Body of pancreas (tissue), 4 donors: ENCODE measurements around the gene ARFIP2.

Source experiments
- POLR2A ChIP-seq, 3 donors: fragments of 450-650 bp; IDR thresholded peaks; one replicate each; pipeline ENCODE4 v1.6.1; 2016; ENCODE audit warnings: antibody characterized with exemption in 3 of 3, mild to moderate bottlenecking in 2 of 3
- TF ChIP-seq, protein P1 (sequence below), 7 experiments: fragments of 450-650 bp in 4 of 7; fragments of 200-600 bp in 3 of 7; sonication (generic) in 3 of 7; IDR thresholded peaks; one replicate each; pipeline ENCODE4 v1.5.1; 2016 to 2019; ENCODE audit warnings: antibody characterized with exemption in 7 of 7

DNA sequence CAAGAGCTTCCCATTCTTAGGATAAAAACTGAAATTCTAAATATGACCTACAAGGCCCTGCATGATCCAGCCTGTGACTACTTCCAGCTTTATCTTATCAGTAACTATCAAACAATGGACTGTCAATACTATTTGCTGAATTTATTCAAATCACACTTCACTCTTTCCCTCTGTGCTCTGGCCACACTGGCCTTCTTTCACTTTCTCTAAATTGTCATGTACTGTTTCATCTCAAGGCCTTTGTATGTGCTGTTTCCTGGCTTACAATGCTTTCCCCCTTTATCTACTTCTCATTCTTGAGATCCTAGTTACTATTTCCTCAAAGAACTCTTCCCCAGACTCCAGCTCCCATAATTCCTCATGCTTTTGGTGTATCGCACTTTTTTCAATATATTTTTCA lies 5.8 kb upstream of the ARFIP2 start:
- no peak for TF ChIP-seq POLR2A (IDR thresholded peaks at IDR 0.05)
- TF ChIP-seq, protein P1, sequence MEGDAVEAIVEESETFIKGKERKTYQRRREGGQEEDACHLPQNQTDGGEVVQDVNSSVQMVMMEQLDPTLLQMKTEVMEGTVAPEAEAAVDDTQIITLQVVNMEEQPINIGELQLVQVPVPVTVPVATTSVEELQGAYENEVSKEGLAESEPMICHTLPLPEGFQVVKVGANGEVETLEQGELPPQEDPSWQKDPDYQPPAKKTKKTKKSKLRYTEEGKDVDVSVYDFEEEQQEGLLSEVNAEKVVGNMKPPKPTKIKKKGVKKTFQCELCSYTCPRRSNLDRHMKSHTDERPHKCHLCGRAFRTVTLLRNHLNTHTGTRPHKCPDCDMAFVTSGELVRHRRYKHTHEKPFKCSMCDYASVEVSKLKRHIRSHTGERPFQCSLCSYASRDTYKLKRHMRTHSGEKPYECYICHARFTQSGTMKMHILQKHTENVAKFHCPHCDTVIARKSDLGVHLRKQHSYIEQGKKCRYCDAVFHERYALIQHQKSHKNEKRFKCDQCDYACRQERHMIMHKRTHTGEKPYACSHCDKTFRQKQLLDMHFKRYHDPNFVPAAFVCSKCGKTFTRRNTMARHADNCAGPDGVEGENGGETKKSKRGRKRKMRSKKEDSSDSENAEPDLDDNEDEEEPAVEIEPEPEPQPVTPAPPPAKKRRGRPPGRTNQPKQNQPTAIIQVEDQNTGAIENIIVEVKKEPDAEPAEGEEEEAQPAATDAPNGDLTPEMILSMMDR (IDR thresholded peaks at IDR 0.05) = no peak
